DMS153 treated with DMSO at 0.1 percent for 48 hours (cell line): ENCODE results near the gene SLC26A6.
A peak's percentile ranks its signal among the peaks of the same experiment; 100 is the strongest.

ENCODE experiments used
- DNase-seq: peaks from one replicate; lab custom pipeline; 2025; ENCODE audit not compliant: unreplicated experiment; lab: John Stamatoyannopoulos, UW

SLC26A6 gene

GRCh38 chr3:48633256-48633655 lies 2.0 kb downstream of the SLC26A6 start:
- no peak for DNase-seq

GRCh38 chr3:48631516-48632448 lies 3.5 kb downstream of the SLC26A6 start:
- DNase-seq: no peak

DNA sequence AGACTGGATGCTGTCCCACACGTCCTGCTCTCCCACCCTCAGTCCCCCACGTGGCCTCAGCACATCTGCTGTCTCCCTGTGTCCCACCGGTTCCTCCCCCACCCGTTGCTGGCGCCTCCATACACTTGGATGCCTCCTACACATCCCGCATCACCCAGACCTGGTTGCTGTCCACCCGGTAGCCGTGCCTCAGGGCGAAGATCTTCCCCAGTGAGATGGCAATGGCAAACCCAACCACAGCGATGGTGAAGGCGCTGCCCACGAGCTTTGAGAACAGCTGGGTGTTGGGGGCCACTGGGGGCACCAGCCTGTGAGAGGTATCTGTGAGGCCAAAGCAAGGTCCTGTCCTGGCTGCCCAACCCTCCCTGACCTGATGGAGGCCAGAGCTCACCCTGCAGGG lies 4.4 kb downstream of the SLC26A6 start:
- DNase-seq: no peak

DNA sequence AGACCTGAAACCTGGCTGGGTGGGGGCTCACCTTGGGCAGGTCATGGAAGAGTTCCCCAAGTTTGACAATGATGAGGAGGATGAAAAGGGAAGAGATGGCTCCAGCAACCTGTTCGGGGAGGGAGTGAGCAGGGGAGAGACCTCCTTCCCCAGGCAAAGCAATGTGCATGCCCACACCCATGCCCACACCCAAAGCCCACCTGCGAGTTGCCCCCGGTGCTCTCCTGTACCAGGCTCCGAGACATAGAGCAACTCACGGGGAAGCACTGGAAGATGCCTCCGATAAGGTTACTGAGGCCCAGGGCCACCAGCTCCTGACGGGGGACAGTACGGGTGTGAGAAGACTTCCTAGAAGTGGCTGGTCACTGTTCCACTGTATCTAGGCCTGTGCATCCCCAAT lies 4.9 kb downstream of the SLC26A6 start:
- no peak for DNase-seq

- DNase-seq: no peak
Observed at GRCh38 chr3:48629894-48630293, 5.4 kb downstream of the SLC26A6 start.

DNA sequence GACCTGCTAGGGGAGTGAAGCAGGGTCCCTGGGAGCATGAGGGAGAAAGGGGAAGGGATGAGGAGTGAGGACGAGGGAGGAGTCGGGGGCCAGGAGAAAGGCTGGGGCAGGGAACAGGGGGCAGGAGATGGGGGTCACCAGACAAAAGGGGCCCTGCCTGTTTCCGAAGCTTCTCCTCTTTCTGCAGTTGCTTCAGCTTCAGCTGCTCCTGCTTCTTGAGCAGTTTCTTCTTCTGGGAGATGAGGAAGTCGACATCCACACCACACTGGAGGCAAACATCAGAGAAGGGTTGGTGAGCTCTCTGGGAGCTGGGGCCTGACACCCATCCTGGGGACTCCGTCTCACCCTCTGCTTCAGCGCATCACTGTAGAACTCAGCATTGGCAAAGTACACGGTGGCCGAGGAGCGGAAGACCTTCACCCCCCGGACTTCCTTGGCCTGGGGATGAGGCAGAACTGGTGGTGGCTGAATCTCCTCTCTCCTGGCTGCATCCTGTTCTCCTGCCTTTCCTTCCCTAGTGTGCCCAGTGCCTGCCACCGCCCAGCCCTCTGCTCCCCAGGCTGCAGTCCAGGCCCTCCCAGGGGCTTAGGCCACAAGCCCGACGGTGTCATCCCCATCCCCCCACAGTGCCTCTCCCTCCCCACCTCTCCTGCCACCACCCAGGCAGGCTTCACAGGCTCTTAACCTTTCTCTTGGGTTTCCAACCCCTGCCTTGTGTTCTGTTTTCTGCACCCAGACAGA lies 6.8 kb downstream of the SLC26A6 start:
- DNase-seq: no peak

DNA sequence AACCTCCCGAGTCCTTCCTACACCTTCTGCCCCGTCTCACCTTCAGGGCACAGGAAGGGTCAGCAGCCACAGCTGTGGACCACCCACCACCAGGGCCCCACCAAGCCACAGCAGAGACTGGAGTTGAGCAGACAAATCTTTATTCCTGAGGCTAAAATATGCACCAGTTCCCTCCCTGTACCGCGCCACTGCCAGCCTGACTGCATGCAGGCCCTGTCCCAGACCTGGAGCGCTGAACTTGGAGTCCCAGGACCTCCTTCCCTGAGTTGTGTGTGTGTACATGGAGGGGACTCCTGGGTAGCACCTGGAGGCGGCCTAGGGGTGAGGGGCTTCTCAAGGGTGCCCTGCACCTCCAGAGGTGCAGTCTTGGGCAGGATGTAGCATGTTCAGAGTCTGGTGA lies 9.7 kb downstream of the SLC26A6 start:
- DNase-seq: no peak

DNA sequence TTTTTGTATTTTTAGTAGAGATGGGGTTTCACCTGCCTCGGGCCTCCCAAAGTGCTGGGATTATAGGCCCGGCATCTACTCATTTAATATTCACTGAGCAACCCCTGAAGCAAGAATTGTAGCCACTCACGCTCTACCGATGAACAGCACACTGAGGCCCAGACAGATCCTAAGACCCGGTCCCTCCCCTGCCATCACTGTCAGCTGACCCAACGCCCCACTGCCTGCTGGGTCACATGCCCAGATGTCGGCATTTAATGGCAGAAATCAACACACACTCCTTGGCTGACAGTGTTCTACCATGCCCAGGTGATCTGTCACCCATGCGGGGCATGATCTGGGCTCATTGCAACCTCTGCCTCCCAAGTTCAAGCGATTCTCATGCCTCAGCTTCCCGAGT lies 10.5 kb downstream of the SLC26A6 start:
- no peak for DNase-seq

DNA sequence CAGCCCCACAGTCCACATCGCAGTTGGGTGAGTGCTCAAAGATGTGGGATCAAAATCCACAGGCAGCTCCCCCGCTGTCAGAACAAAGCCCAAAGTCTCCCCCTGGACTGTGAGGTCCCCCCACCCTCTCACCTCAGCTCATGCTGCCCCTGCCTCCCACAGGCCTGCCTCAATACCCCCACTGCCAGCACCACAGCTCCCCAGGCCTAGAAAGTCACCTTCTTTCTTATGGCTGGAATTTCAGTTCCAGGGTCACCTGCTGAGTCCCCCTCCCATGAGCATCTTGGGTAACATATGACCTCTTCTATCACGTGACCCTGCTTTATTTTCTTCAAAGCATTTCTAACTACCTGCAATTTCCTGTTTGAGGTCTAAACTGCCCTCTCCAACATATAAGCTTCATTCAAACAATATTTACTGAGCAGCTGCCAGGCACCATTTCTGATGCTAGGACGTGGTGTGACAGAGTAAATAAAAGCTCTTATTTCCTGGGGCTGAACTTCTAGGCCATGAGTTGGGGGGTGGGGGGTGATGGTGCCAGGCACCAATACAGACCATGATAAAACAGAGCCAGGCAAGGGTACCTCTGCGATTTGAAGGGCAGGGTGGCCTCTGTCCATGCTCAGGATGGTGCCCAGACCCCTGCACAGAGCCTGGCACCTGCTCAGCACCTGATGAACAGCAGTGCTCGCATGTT lies 11.3 kb downstream of the SLC26A6 start:
- peak; percentile 59 for DNase-seq

DNA sequence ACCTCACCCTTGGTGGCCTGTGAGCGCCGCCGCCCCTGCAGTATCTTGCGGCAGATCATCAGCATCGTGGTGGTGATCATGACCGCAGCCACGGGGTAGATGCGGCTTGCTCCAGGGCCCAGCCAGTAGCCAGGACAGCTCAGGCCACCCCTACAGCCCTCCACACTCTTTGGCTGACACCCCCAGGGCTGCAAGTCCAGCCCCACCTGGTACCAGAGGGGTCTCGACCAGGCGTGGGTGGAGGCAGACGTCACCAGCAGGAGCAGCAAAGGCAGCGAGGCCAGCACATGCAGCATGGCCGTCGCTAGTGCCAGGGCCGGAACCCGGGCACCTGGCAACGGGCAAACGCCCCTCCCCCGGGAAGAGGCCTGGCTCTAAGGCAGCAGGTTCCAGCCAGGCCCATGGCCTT lies 13.8 kb downstream of the SLC26A6 start, which contains the start of gene TMEM89:
Gene TMEM89, minus strand, starts transcription at position 309 of the 409 bp plus-strand sequence. Its CDS starts 13 bp downstream, at position 296.
- no peak for DNase-seq

DNA sequence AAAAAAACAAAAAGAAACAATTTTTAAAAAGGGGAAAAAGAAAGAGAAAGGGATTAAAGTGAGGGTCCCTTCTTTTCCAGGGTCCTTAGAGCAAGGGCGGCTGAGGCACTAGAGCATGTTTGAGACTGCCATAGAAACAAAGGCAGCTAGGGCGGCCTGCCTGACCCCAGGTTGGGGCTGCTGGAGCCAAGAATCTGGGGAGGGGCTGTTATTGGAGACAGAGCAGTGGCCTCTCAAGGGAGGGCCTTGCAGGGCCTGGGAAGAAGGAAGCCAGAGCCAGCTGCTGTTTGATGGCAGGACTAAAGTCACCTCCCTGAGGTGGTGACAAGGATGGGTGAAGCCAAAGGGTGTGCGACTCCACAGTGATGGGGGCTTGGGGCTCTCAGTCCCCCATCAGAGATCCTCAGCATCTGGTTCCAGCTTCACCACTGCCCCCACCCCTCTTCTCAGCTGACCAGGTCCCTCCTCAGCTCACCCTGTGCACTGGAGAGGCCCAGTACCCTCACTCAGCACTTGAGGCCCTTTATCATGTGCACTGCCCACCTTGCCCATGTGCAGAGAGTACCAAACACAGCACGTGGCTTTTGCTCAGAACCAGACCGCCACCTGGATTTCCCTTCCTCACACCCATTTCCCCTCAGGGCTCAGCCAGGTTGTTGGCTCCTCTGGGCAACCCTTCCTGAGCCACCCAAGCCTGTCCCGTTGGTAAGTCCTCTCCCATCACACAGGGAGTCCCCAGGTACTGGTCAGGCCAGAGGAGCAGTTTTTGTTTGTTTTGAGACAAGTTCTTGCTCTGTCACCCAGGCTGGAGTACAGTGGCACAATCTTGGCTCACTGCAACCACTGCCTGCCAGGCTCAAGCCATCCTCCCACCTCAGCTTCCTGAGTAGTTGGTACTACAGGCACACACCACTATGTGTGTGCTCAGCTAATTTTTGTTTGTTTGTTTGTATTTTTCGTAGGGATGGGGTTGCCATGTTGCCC lies 15.4 kb downstream of the SLC26A6 start:
- no peak for DNase-seq

GRCh38 chr3:48617559-48617958 lies 17.7 kb downstream of the SLC26A6 start:
- no peak for DNase-seq

DNA sequence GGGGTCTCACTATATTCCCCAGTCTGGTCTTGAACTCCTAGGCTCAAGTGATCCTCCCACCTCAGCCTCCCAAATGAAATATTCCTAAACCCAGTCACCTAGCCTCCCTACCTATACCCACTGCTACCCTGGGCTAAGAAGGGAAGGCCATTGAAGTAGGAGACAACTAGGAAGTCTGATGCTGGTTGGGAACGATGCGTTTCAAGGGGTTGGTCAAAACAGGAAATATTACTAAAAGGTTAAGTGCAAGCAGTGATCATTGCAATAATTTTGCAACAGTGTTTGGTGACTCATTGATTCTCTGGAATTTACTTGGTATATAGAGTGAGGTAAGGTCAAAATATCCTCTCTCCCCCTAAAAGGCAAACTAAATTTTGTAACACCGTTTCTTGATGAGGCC lies 21.2 kb downstream of the SLC26A6 start:
- no peak for DNase-seq

GRCh38 chr3:48612309-48612708 lies 23.0 kb downstream of the SLC26A6 start:
- no peak for DNase-seq

GRCh38 chr3:48609088-48610005 lies 25.9 kb downstream of the SLC26A6 start, which contains the start of gene UQCRC1:
UQCRC1 (minus strand) TSS chr3:48609646; CDS start chr3:48609620, 26 bp downstream.
- peak; percentile 50 for DNase-seq

GRCh38 chr3:48607519-48607918 lies 27.7 kb downstream of the SLC26A6 start:
- no peak for DNase-seq

DNA sequence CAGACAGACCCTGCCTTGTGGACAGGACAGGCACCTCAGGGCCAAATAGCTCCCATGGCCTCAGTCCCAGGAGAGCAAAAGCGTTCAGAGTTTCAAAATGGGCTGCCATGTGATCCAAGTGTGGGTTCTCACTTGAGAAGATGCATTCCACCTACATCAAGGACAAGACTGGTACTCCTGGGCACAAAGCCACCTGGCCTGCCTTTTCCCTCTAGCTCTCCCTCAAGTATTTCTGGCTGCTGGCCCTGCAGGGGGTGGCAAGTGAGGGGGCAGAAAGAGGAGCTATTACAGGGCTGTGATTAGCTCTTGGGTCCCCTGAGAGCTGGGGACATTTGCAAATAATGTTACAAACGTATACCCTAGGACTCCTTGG lies 33.7 kb downstream of the SLC26A6 start:
- DNase-seq: no peak

DNA sequence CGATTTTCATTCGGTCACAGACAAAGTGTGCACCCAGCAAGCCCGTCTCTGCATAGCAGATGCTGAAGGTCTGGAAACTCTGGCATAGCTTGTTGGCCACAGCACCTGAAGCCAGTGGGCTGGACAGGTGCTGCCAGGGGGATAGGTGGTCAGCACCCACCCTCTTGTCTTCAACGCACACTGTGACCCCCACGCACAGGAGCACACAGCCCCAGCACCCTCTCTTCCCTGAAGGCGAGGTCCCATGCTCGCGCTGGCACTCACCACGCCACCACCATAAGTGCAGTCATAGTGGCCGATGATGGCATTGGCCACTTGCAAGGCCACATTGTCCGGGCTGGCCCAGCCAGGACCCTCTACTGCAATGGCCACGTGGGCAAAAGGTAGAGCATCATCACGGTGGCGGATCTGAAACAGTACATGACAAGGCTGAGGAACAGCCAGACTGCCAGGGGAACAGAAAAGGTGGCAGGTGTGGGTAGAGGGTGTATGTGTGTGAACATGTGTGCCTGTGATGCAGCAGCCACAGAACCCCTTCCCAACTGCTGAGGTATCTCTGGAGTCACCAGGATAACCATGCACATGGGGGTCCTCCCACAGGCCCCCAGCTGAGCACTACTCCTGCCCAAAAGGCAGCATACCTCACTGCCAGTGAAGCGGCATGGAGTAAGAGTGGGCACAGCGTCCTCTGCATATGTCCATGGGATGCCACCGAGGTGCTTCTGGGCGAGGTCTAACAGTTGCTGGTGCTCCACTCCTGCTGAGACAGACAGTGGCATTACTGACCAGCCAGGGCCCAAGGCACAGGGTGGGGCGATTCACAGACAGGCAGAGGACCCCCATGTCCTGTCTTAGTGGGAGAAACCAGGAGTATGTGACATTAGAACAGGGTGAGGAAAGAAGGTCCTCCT lies 34.3 kb downstream of the SLC26A6 start:
- no peak for DNase-seq
